DMS114 treated with DMSO at 0.1 percent for 48 hours (cell line): Measurements from ENCODE around the gene DSCAM.
A peak's percentile ranks its signal among the peaks of the same experiment; 100 is the strongest.
"Not testable (repeated sequence)": the region's sequence is repeated elsewhere in the genome, so short reads cannot be mapped to it uniquely, and the experiment has no call there.

Experiments used
- DNase-seq: peaks from one replicate; lab custom pipeline; 2025; ENCODE audit not compliant: unreplicated experiment; lab: John Stamatoyannopoulos, UW

Gene DSCAM, protein sequence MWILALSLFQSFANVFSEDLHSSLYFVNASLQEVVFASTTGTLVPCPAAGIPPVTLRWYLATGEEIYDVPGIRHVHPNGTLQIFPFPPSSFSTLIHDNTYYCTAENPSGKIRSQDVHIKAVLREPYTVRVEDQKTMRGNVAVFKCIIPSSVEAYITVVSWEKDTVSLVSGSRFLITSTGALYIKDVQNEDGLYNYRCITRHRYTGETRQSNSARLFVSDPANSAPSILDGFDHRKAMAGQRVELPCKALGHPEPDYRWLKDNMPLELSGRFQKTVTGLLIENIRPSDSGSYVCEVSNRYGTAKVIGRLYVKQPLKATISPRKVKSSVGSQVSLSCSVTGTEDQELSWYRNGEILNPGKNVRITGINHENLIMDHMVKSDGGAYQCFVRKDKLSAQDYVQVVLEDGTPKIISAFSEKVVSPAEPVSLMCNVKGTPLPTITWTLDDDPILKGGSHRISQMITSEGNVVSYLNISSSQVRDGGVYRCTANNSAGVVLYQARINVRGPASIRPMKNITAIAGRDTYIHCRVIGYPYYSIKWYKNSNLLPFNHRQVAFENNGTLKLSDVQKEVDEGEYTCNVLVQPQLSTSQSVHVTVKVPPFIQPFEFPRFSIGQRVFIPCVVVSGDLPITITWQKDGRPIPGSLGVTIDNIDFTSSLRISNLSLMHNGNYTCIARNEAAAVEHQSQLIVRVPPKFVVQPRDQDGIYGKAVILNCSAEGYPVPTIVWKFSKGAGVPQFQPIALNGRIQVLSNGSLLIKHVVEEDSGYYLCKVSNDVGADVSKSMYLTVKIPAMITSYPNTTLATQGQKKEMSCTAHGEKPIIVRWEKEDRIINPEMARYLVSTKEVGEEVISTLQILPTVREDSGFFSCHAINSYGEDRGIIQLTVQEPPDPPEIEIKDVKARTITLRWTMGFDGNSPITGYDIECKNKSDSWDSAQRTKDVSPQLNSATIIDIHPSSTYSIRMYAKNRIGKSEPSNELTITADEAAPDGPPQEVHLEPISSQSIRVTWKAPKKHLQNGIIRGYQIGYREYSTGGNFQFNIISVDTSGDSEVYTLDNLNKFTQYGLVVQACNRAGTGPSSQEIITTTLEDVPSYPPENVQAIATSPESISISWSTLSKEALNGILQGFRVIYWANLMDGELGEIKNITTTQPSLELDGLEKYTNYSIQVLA (N-terminal part only)

DNA sequence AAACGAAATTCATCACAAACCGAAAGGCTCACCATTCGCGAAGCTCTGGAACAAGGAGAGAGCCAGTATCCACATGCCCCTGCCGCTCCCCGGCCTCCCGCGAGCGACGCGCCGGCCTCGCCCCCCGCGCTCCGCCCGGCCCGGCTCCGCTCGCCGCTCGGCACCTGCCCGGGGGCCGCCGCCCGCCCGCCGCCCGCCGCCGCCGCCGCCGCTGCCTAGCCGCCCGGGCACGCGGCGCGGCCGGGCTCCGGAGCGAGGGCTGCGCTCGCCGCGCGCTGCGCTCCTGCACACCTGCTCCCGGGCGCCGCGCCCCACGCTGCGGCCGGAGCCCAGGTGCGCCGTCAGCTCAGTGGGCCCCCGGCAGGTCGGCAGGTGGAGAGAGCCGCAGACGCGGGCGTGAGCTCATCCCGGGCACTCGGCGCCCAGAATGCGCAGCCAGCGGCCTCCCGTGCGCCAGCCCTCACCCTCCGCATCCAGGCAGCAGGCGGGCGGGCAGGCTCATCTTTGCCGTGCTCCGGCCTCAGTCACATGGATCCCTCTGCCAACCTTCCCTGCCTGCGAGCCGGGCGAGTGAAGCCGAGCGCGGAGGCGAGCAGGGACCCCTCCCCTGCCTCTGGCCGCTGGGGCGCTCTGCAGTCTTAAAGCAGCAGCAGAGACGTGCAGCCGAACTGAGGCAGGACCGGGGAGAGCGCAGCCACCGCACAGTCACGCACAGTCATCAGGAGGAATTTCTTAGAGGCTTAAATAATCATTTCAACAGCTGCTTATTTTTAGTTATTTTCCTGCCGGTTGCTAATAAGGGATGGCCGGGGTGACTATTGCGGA lies at the start of gene DSCAM:
DSCAM (minus strand) TSS at position 572 of the 825 bp plus-strand sequence; CDS start at position 75, 497 bp downstream.
- no peak for DNase-seq

DNA sequence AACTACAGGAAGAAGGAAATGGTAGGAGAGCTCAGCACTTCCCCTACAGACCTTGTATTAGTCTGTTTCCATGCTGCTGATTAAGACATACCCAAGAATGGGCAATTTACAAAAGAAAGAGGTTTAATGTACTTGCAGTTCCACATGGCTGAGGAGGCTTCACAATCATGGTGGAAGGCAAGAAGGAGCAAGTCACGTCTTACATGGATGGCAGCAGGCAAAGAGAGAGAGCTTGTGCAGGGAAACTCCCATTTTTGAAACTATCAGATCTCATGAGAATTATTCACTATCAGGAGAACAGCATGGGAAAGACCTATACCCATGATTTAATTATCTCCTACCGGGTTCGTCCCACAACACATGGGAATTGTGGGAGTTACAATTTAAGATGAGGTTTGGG lies 48.7 kb upstream of the DSCAM start:
- DNase-seq = not testable (repeated sequence)

DNA sequence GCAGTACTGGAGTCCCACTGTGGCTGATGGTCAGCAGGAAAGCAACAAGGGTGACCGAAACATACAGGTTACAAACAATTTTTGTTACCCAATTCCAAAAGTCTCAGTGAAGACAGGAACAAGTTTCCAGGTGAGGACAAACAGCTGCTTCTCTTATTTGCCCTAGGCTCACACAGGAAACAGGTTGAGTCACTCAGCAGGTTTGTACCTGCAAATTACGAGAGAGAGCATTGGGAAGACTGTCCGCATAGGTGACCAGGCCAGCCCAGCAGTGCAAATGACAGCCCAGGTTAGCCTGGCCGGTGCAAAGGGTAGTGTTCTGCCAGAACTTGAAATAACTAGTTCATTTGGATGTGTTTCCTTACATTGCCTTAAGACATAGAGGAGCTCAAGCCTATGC lies 40.0 kb upstream of the DSCAM start:
- DNase-seq = no peak

DNA sequence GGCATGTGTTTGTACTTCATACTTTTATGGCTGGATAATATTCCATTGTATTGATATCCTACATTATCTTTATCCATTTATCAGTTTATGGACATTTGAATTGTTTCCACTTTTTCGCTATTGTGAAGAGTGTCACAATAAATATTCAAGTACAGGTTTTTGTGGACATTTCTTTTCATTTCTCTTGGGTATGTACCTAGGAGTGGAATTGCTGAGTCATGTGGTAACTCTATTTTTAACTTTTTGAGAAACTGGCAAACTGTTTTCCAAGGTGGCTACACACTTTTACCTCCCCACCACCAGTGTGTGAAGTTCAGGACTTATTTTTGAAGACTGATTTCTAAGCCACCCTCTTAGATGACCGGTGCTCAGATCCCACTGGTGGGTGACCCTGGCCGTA lies 39.0 kb upstream of the DSCAM start:
- no peak for DNase-seq

DNA sequence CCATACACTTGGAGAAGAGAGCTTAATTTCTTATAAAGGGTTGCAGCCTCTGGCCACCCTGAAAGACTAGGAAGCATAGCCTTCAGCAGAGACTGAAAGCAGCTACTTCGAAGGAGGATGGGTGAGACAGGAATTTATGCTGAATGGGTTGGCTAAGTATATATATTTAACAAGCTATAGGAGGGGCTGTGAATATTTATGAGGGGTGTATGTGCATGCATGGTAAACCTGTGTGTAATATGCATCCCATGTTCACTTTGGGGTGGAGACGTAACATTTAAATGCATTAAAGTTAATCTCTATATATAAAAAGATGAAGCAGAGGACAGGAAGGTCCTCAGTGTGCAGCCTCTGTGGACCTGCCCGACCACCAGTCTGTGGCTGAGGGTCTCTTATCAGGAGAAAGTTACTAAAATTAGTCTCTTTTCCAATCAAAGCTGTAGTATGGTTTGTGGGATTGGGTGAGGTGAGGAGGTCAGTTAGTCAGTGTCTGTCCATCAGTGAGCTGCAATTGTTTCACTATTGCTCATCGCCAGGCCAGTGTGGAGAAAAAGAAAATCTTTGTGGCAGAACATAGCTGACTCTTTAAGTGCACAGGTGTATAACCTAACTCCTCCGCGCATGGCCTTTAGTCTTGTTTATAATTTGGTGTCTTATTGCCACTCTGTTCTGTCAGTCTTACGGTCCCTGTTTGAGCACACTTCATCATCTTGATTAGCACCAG lies 35.4 kb upstream of the DSCAM start:
- DNase-seq = no peak

DNA sequence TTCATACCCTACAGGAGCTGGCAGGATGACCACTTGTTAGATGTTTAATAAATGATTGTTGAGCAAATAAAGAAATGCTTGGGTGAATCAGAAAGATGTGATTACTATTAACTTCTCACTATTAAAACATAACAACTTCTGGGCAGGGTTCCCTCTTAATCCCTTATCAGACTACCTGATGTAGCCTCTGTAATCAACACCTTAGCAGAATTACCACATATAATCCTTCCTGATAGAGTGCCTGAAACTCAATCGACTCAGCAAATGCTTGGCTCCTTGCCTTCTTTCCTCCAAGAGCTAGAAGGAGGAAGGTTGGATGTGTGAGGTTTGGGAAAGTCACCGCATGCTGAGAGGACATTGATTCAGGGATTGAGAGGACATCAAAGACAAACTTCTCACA lies 34.8 kb upstream of the DSCAM start:
- no peak for DNase-seq

DNA sequence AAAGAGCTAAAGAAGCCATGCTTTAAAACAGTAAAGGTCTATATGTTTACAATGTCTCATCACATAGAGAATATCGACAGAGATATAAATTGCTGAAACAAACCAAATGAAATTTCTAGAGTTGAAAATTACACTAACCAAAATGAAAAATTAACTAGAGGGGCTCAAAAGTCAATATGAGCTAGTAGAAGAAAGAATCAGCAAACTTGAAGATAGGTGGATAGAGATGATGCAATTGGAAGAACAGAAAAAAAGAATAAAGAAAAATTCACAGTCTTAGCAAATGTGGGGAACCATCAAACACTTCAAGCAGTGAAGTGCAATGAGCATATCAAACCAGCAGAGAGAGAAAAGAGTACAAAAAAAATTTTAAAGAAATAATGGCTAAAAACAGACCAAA lies 24.1 kb upstream of the DSCAM start:
- no peak for DNase-seq

DNA sequence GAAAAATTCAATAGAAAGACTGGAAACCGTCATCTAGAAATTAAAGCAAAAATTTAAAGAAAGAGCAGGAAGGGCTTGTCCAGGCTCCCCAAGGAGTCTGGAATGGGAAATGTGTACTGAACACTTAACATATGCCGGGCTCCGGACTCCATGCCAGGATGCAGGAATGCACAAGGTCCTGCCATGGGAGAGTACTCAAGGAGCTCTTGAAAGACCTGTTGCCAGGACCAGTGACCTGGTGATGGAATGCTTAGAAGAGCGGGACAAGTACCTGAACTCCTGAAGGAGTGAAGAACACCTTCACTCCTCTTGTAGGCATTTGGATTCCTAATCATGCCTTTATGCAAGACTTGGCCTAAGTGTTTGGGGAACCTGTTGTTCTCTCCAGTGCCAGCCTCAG lies 16.9 kb upstream of the DSCAM start:
- DNase-seq = no peak

DNA sequence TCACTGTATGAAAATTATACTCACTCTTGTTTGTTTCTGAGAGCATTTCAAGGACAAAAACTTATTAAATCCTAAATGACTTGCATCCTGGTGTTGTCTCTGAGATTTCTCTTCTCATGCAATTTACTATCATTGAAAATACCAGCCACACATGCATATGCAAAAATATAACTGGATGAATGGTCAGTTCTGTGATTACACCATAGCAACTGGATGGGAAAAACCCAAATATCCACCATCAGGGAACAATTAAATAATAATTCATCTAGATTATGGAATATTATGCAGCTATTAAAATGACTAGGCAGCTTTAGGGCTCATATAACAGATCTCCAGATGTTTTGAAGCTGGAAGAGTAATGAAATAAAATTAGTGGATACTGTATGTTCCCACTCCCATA lies 11.6 kb upstream of the DSCAM start:
- DNase-seq = no peak

DNA sequence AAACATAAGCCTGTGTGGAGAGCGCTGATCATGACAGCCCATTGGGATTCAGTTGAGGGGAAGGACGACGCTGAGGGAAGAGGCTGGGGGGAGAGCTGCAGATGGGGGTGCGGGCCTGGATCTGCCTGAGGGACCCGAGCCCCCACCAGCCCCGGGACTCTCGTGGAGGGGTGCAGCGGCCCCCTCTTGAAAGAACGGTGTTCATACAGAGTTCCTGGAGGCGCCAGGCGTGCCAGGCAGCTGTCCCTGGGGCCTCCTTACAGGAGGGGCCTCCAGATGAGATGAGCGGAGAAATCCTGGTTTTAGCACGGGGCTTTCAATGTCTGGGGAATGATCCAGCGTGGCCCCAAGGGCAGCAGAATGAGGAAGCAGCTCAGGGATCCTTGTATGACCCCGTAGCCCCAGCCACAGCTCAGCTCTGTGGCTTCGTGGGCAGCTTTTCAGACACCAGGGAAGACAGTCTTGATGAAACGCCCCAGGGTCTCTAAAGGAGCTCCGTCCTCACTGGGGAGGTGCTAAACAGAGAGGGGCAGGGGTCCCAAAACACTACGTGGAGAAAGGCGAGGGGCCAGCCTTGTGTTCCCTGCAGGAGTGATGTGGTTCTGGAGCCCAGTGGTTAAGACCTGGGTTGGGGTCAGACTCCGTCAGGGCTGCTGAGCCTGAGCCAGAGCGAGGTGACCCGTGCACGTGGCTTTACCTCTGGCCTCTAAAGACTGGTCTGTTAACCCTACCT lies 7.2 kb upstream of the DSCAM start:
- DNase-seq = no peak

DNA sequence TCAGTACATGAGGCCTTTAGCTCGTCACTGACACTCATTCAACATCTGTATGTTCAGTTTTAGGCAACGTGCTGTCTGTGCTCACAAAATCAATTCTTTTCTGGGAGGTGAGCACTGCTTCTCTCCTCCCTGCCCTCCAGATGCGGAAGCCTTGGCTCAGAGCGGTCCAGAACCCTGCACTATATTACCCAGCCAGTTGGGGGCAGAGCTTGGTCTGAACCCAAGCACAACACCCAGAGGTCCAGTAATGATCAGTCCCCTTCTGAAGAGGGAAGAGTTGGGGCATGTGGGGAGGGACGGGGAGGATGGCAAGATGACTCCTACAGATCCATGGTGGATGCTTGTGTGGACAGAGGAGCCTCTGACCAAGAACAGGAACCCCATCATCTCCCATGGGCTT lies 5.6 kb upstream of the DSCAM start:
- no peak for DNase-seq

DNA sequence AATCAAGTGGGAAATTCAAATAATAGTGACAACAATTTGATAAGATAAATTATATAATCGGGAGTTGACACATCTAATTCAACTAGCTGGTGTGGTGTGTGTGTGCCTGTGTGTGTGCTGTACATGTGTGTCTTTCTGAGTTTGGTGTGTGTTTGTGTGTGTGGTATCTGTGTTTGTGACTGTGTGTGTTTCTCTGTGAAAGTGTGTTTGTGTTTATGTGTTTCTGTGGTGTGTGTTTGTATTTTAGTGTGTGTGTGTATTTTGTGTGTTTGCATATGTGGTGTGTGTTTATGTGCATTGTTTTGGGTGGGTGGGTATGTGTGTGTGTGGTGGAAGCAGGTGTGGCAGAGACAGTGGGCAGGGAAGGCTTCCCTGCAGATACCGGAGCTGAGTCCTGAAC lies 4.8 kb upstream of the DSCAM start:
- DNase-seq = no peak

DNA sequence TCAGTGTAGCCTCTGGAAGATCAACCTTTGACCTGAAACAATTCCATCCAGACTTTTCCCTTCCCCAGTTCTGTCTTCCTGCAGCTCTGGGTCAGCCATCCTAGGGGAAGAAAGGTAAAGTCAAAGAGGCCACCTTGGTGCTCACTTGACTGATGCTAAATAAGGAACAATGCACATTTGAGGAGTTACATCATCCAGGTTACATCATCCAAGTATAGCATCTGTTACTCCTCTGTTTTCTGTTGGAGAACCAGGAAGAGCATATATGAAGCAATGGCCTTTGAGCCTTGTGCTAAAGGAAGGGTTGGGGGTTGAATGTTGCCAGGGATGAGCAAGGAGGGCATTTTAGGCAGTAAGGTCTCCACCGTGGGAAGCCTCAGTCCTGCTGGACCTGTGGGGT lies 3.1 kb upstream of the DSCAM start:
- DNase-seq = no peak

DNA sequence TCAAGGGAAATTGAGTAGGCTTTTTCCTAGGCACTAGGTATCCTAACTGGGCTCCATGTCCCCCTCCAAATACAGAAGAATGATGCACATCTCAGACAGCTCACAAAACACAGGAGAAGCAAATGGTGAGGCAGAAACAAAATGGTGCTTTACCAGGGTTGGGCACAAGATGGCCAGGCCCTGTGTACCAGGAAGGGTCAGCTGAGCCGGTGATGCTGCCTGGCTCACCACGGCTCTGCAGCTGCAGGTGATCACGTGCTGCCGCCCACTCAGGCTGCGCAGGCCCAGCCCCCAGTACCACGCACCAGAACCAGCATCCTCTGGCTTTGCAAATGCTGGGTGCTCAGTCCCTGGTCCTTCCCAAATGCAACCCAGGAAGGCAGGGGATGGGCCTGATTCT lies 993 bp upstream of the DSCAM start:
- DNase-seq = no peak

DNA sequence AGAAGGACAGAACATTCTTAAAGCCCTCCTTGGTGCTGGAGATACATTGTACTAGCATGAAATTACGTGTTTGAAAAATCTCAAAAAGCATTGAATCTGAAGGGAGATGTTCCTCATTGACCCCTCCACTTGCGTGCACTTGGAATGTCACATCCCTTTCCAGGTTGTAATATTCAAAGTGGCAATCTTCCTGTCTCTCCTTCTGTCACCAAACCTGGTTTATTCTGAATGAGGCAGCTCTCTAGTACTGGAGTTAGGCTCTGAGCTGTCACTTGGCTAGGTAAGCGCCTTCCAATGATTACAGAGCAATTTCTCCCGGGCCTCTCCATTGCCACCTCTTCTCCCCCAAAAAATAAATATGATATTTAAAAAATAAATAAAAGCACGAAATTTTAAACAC lies 855 bp downstream of the DSCAM start:
- DNase-seq = no peak

DNA sequence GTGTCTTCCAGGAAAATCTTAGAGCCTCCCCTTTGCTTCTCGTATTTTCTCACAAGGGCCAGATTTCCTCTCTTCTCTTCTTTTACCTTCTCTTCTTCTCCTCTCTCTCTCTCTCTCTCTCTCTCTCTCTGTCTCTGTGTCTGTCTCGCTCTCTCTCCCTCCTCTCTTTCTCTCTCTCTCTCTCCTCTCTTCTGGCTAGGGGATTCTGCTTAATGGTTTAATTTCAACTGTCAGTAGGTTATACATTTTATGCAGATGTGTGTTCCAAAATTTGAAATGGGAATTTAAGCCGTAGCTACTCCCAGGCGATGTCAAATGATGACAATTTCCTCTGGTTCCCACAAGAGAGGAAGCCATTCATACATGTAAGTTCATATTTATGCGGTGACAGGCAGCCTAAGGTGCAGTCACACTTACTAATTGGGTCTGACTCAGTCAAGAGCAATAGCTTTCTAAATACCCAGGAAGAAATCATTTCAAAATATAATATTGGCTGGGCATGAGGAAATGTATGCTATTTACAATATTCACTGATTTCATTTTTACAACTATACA lies 1.4 kb downstream of the DSCAM start:
- DNase-seq = no peak

DNA sequence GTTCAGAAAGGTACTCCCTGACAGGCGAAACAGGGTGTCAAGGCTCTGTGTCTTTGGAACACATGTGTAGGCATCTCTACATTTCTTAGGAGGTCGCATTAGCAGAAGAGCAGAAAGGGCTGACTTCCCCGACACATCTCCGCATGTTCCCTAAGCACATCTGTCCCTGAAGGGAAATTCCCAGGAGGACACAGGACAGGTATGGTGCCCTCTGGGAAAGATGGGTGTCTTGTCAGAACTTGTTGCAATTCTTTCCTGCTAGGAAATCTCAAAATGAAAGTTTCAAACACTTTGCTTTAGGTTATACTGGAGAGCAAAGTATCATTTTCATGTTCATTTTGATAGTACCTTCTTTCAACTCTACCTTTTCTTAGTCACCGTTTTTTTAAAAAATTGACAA lies 2.0 kb downstream of the DSCAM start:
- no peak for DNase-seq

DNA sequence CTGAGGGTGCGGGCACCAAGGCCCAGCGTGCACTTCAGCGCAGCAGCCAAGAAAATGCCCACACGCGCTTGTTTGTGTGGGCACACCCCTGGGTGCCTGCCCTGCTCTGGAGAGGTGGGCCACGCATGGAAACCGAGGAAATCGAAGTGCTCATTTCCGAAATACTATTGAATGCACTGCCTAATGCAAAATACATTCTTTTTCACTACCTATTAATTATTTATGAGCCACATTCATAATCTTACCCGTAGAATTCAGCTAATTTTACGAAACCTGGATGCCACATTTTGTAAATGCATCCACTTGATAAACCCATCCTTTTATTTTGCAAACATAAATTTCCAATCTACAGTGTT lies 4.8 kb downstream of the DSCAM start:
- no peak for DNase-seq

DNA sequence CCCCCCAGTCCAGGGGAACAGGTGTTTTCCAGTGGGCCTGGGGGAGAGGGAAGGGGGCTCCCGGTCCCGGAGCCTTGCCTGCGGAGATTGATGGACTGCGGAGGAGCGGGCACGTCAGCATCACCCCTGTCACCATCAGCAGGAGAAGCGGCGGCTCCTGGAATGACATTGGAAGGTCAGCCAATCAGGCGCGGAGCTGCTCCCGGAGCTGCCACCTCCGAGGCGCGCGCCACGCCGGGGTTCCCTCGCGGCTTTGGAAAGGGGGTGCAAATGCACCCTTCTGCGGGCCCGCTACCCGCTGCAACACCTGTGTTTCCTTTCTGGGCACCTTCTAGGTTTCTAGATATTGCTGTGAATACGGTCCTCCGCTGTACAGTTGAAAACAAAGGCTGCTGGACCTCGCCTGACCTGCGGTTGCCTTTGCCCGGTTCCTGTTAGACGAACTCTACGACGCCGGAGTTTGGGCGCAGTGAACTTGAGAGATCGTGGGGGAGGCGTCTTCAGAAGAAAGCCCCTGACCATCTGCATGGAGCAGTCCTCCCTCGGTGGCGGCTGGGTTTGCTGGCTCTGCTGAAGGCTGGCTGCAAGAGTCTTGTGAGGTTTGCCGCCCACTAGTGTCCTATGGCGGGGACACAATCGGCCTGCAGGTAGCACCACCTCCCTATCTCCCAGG lies 5.3 kb downstream of the DSCAM start:
- DNase-seq = peak; percentile 26
